Fibroblast of lung (primary cell): Measurements from ENCODE around the gene CRADD. TPM values are rescaled to one million over a fixed set of nuclear protein-coding genes. Genes with fewer than 3 reads are reported as not detected.

Source experiments
- DNase-seq, 2 donors: peaks; one replicate each; pipeline versions ENCODE4 v3.0.0 to v3.0.0-alpha.2; 2010; ENCODE audit warnings: low read depth in 2 of 2
- H2AFZ ChIP-seq: 2 replicates; pipeline ENCODE4 v1.5.1; 2012; ENCODE audit warnings: low read length, control low read depth, inconsistent platforms
- H3K27ac ChIP-seq: 2 replicates; pipeline ENCODE4 v1.5.1; 2011; ENCODE audit warnings: low read length, control low read depth; ENCODE audit not compliant: insufficient read depth
- H3K27me3 ChIP-seq: 2 replicates; pipeline ENCODE4 v1.5.1; 2011; ENCODE audit warnings: mild to moderate bottlenecking, low read length; ENCODE audit not compliant: control insufficient read depth, insufficient read depth
- H3K36me3 ChIP-seq: 2 replicates; pipeline ENCODE4 v1.5.1; 2011; ENCODE audit warnings: low read length; ENCODE audit not compliant: control insufficient read depth, insufficient read depth
- H3K4me1 ChIP-seq: 2 replicates; pipeline ENCODE4 v1.5.1; 2011; ENCODE audit warnings: low read length; ENCODE audit not compliant: control insufficient read depth, insufficient read depth; ENCODE audit errors: extremely low read depth
- H3K4me2 ChIP-seq: 2 replicates; pipeline ENCODE4 v1.5.1; 2011; ENCODE audit warnings: low read length, control low read depth; ENCODE audit not compliant: insufficient read depth; ENCODE audit errors: extremely low read depth
- H3K4me3 ChIP-seq, 4 experiments: fragments of 200-600 bp in 1 of 4; sonication (generic) in 1 of 4; replicated peaks in 1 of 4; 2 replicates each; pipeline ENCODE4 v1.5.1; 2011 to 2016; ENCODE audit warnings: low read length in 4 of 4, low read depth in 3 of 4, mild to moderate bottlenecking in 3 of 4, control low read depth in 2 of 4, inconsistent platforms in 1 of 4, mixed read lengths in 1 of 4; ENCODE audit not compliant: insufficient read depth in 1 of 4; ENCODE audit errors: control extremely low read depth in 1 of 4
- H3K79me2 ChIP-seq: 2 replicates; pipeline ENCODE4 v1.5.1; 2012; ENCODE audit warnings: mild to moderate bottlenecking, low read length, inconsistent platforms; ENCODE audit not compliant: control insufficient read depth, insufficient read depth
- H3K9ac ChIP-seq: 2 replicates; pipeline ENCODE4 v1.5.1; 2011; ENCODE audit warnings: mild to moderate bottlenecking, low read length, control low read depth; ENCODE audit not compliant: insufficient read depth
- H3K9me3 ChIP-seq: 2 replicates; pipeline ENCODE4 v1.5.1; 2012; ENCODE audit warnings: low read depth, low read length; ENCODE audit not compliant: control insufficient read depth, insufficient read depth
- H4K20me1 ChIP-seq: 2 replicates; pipeline ENCODE4 v1.5.1; 2011; ENCODE audit warnings: low read length; ENCODE audit not compliant: control insufficient read depth, insufficient read depth; ENCODE audit errors: extremely low read depth
- EZH2 ChIP-seq: IDR thresholded peaks from 2 replicates; pipeline ENCODE4 v1.5.1; 2012; ENCODE audit warnings: low read length, control low read depth, mild to moderate bottlenecking; ENCODE audit errors: missing control alignments
- polyA plus RNA-seq, 2 donors: library from polyadenylated mRNA; depleted of rRNA in 1 of 2; stranded (reverse) in 1 of 2; unstranded in 1 of 2; fragments of >200 nt; gene quantifications; 2 replicates each; pipeline ENCODE4 v1.2.1, GENCODE V29; 2011 to 2012; ENCODE audit warnings: missing spikeins in 1 of 2
- total RNA-seq: library from RNA; depleted of rRNA; stranded (reverse); fragments of >200 nt; gene quantifications from 2 replicates; pipeline ENCODE4 v1.2.1, GENCODE V29; 2014
- TF ChIP-seq, protein P1 (sequence below), 2 donors: IDR thresholded peaks in 1 of 2; conservative IDR thresholded peaks in 1 of 2; 1 replicate in 1 of 2; 2 replicates in 1 of 2; pipeline ENCODE4 v1.5.1; 2011 to 2012; ENCODE audit warnings: low read length in 2 of 2, control low read depth in 1 of 2, inconsistent platforms in 1 of 2, low read depth in 1 of 2, mild to moderate bottlenecking in 1 of 2

Gene CRADD
- total and polyA plus RNA-seq, 2 donors (not counting 1 experiment from before 2014, with no cell fraction given): 13.5 to 21.1 TPM

DNA sequence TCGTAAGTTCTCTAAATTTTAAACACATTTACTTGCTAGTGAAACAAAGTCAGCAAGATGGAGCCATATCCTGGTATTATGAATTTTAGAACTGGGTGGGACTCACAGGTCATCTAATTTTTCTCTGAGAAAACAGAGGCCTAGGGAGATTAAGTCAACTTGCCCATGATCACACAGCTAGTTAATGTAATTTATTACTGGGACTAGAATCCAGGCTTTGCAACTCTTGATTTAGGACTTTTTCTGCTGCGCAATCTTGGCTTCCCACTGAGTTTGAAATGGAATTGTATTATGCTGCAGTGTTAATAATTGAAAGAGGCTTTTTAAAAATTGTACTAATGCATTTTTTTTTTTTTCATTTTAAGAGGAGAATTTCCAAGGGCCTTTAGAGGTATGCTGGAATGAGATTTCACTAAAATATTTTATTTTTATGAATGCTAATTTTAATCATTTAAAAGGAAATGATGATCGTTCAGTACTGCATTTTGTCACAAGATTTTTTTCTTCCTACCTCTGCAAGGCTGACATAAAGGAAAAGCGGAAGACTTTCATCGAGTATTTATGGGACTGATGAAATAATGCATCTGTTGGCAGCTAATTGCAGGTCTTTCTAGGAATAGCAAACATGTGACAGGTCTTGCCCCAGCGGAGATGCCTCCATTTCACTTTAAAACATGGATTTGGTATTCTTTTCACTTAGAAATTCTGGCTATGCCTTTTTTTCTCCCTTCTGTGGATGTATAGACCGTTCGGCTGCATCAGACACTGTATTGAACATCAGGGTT lies 9.6 kb downstream of the CRADD start:
- Histone ChIP-seq H3K9me3 (no peaks in the 10 kb centered on the region), H3K27me3 (no peaks in the 10 kb centered on the region), H3K27ac (no peak overlapping the region), H3K79me2 (no peaks in the 10 kb centered on the region), H3K4me2 (no peak overlapping the region), H3K4me1 (peaks cover 3% of the 10 kb centered on the region), H3K9ac (no peak overlapping the region), H4K20me1 (no peaks in the 10 kb centered on the region), H3K4me3 (no peak overlapping the region), H2AFZ (no peak overlapping the region), H3K36me3 (no peaks in the 10 kb centered on the region)
- no peak for TF ChIP-seq EZH2
- TF ChIP-seq, protein P1, sequence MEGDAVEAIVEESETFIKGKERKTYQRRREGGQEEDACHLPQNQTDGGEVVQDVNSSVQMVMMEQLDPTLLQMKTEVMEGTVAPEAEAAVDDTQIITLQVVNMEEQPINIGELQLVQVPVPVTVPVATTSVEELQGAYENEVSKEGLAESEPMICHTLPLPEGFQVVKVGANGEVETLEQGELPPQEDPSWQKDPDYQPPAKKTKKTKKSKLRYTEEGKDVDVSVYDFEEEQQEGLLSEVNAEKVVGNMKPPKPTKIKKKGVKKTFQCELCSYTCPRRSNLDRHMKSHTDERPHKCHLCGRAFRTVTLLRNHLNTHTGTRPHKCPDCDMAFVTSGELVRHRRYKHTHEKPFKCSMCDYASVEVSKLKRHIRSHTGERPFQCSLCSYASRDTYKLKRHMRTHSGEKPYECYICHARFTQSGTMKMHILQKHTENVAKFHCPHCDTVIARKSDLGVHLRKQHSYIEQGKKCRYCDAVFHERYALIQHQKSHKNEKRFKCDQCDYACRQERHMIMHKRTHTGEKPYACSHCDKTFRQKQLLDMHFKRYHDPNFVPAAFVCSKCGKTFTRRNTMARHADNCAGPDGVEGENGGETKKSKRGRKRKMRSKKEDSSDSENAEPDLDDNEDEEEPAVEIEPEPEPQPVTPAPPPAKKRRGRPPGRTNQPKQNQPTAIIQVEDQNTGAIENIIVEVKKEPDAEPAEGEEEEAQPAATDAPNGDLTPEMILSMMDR (conservative IDR thresholded peaks at IDR 0.05 in 1 of 2, IDR thresholded peaks at IDR 0.05 in 1 of 2; ENCODE audit: low read depth in 1 of 2, low read length in 2 of 2): no peak
- no peak for DNase-seq

DNA sequence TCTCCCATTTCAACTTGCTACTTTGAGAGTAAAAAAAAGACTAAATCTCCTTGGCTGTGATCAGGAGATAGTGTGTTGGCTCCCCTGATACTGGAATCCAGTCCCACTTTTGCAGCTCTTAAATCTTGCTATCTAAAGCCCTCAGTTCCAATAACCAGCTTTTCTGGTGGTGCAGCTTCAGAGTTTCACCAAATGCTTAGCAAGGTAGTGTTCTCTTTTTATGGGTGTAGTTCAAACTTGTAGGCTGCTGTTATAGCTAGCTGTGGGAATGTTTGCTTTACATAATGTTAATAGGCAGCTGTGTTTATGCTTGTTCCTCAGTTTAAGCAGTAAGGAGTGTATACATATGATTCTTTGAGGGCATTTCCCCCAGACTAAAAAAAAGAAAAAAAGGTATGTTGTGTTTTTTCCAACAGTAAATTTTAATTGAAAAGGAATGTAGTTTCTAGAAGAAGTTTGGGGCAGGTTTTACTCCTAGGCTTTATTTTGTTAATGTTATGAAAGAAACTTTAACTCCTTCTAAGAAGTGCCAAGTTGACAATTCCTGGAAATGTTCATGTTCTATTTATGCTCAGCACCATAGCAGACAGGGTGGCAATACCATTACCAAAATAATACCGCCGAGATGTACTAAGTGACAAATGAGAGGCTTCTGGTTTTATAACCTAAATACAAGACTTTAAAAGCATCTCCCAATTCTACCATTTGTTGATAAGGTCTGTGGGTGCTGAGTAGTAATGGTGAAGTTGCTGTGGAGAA lies 12.1 kb downstream of the CRADD start:
- no peak overlapping the region for H2AFZ ChIP-seq
- no peaks in the 10 kb centered on the region for H4K20me1 ChIP-seq
- H3K4me3 ChIP-seq: no peak overlapping the region
- no peak overlapping the region for H3K27ac ChIP-seq
- H3K9me3 ChIP-seq: no peaks in the 10 kb centered on the region
- H3K79me2 ChIP-seq: no peaks in the 10 kb centered on the region
- TF ChIP-seq EZH2: no peak
- TF ChIP-seq, protein P1 (conservative IDR thresholded peaks at IDR 0.05 in 1 of 2, IDR thresholded peaks at IDR 0.05 in 1 of 2; ENCODE audit: low read depth in 1 of 2, low read length in 2 of 2): no peak
- H3K27me3 ChIP-seq: no peaks in the 10 kb centered on the region
- peak in 1 of 2 donors; percentile 52 for DNase-seq
- H3K4me1 ChIP-seq: peaks cover 3% of the 10 kb centered on the region
- no peak overlapping the region for H3K4me2 ChIP-seq
- no peaks in the 10 kb centered on the region for H3K36me3 ChIP-seq
- H3K9ac ChIP-seq: no peak overlapping the region

DNA sequence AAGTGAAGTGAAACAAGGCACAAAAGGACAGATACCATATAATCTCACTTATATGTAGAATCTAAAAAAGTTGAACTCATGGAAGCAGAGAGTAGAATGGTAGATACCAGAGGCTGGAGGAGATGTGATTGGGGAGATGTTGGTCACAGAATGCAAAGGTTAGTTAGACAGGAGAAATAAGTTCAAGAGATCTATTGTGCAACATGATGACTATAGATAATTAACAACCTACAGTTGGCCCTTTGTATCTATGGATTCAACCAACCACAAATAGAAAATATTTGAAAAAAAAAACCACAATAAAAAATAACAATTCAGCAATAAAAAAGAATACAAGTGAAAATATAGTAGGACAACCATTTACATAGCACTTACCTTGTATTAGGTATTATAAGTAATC lies 19.3 kb downstream of the CRADD start:
- no peaks in the 10 kb centered on the region for H4K20me1 ChIP-seq
- no peak for DNase-seq
- peaks cover 10% of the 10 kb centered on the region for H3K4me1 ChIP-seq
- no peaks in the 10 kb centered on the region for H3K27me3 ChIP-seq
- no peak overlapping the region for H3K4me2 ChIP-seq
- H3K79me2 ChIP-seq: no peaks in the 10 kb centered on the region
- no peak overlapping the region for H3K9ac ChIP-seq
- no peaks in the 10 kb centered on the region for H3K36me3 ChIP-seq
- no peak overlapping the region for H3K27ac ChIP-seq
- no peak overlapping the region for H2AFZ ChIP-seq
- TF ChIP-seq EZH2: no peak
- TF ChIP-seq, protein P1 (conservative IDR thresholded peaks at IDR 0.05 in 1 of 2, IDR thresholded peaks at IDR 0.05 in 1 of 2; ENCODE audit: low read depth in 1 of 2, low read length in 2 of 2): no peak
- no peaks in the 10 kb centered on the region for H3K9me3 ChIP-seq
- no peak overlapping the region for H3K4me3 ChIP-seq
